Measurements from ENCODE around the gene DCBLD1.

The DCBLD1 gene

DNA sequence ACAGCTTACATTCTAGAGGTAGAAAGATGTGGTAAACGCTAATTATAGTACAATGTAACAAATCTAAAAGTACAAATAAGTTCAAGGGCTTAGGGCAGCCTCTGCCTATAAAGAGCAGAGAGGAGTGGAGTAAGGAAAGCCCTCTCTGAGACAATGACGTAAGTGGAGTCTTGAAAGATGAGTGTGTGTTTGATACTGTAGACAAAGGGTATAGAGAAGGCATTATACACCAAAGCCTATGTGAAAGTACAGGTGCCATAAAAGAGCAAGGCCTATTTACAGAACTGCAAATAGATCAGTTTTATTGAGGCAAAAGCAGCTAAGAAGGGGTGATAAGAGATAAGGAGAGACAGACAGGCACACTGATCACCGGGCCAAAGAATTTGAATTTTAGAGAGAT, 108.9 kb downstream of the DCBLD1 start:
- DNase-seq (ENCODE audit: low read depth), result peak; percentile 10
- H3K4me3 ChIP-seq (ENCODE audit: low read length), result no peak overlapping the region
- TF ChIP-seq CTCF (IDR thresholded peaks at IDR 0.05; ENCODE audit: insufficient read depth, low read depth, low read length, missing control alignments), result no peak

DNA sequence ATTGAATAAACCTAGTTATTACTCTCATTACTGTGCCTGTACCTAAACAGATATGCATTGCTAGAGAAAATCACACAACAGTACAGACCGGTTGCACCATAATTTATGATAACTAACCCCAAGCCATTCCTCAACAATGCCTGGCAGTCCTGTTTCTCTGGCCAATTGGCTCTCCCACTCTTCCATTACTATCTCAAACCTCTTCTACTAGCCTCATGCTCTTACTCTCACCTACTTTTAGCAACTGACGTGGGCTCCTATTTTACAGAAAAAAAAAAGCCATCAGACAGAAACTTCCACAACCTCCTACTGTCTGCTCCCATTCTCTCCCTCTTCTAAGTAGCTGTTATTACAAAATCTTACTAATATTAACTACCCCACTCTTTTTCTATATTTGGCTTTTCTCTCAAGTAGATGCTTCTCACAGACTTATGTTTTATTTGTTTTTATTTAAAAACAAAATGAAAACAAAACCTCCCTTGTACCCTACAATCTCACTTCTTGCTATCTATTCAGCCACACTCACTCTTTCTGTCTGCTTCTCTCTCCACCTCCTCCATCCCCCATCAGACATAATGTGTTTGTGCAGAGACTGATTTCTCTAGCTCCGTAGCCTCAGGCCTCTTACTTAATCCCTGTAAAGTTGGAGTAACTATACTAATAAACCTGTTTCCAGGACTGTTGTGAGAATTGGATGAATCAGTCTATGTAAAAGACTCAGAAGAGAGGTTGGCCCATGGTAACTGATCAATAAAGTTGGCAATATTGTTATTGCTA, 110.7 kb downstream of the DCBLD1 start:
- DNase-seq (ENCODE audit: low read depth), result peak; percentile 49
- no peak overlapping the region for H3K4me3 ChIP-seq (ENCODE audit: low read length)
- no peak for TF ChIP-seq CTCF (IDR thresholded peaks at IDR 0.05; ENCODE audit: insufficient read depth, low read depth, low read length, missing control alignments)

DNA sequence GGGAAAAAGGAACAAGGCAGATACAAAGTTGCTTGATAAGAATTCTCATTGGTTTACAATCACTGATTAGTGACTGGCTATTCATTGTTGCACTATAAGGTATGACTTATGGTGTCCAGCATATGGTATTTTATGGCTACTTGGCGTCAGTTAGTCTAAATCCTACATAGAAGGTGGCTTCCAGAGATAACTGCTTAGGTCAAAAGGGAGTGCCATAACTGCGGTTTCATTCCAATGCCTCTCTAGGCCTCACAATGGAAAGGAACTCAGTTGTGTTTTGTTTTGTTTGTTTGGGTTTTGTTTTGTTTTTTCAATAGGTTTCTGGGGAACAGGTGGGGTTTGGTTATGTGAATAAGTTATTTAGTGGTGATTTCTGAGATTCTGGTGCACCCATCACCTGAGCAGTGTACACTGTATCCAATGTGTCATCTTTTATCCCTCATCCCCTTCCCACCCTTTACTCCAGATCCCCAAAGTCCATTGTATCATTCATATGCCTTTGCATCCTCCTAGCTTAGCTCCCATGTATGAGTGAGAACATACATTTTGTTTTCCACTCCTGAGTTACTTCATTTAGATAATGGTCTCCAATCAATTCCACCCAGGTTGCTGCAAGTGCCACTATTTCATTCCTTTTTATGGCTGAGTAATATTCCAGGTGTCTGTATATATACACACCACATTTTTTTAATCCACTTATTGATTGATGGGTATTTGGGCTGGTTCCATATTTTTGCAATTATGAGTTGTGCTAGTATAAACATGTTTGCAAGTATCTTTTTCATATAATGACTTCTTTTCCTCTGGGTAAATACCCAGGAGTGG, 112.8 kb downstream of the DCBLD1 start:
- TF ChIP-seq CTCF (IDR thresholded peaks at IDR 0.05; ENCODE audit: insufficient read depth, low read depth, low read length, missing control alignments), result no peak
- H3K4me3 ChIP-seq (ENCODE audit: low read length), result no peak overlapping the region
- DNase-seq (ENCODE audit: low read depth), result no peak

DNA sequence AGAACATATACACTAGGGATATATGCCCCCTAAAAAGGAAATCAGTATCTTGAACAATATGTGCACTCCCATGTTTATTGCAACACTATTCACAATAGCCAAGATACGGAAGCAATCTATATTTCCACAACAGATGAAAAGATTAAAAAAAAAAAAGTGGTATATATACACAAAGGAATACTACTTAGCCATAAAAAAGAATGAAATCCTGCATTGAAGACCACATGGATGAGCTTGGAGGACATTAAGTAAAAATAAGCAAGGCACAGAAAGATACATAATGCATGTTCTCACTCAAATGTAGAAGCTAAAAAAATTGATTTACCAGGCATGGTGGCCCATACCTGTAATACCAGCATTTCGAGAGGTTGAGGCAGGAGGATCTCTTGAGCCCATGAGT, 115.3 kb downstream of the DCBLD1 start:
- DNase-seq (ENCODE audit: low read depth), result no peak
- H3K4me3 ChIP-seq (ENCODE audit: low read length), result no peak overlapping the region

More for the DNA sequence above, 115.3 kb downstream of the DCBLD1 start:
- TF ChIP-seq CTCF (IDR thresholded peaks at IDR 0.05; ENCODE audit: insufficient read depth, low read depth, low read length, missing control alignments), result no peak

Data from epithelial cell of esophagus (primary cell).